K562 (cell line): ENCODE measurements around the gene IMMP2L. TPM values are rescaled to one million over a fixed set of nuclear protein-coding genes. Genes with fewer than 3 reads are reported as not detected.

Experiments
- ATAC-seq: fragments of 200-7000 bp; cut with Tn5 transposase; 3 replicates; pipeline ENCODE4 v1.9.1; 2020; ENCODE audit warnings: moderate library complexity
- BruUV-seq: library from RNA; stranded (reverse); fragments of 400-500 nt; replicated peaks from 2 replicates; lab custom pipeline; 2021; lab: Mats Ljungman, UMichigan
- CTCF ChIA-PET: fragments of 300-600 bp; formaldehyde crosslinking; extraction: SDS; loops from one replicate; lab custom pipeline; 2021; ENCODE audit warnings: low intra/inter-chr PET ratio; lab: Yijun Ruan, JAX
- POLR2A ChIA-PET: fragments of 300-600, 350-650 bp; sonication (Branson Sonifier 250); formaldehyde crosslinking; extraction: SDS; loops from one replicate; lab custom pipeline; 2021; ENCODE audit warnings: antibody characterized with exemption, inconsistent platforms; lab: Yijun Ruan, JAX
- DNase-seq, 4 experiments: peaks; one replicate each; pipeline versions ENCODE4 v3.0.0 to v3.0.0-alpha.2; 2011 to 2018; ENCODE audit warnings: low spot score in 3 of 4, mixed read lengths in 3 of 4; ENCODE audit errors: extremely low read depth in 1 of 4
- FAIRE-seq: peaks from 2 replicates; lab custom pipeline; 2011; peaks lifted over from hg19 to GRCh38; lab: Jason Lieb, UNC
- H2AFZ ChIP-seq: 2 replicates; pipeline ENCODE4 v1.6.0; 2011; ENCODE audit warnings: low read depth, low read length, control low read depth, inconsistent platforms
- H3K27ac ChIP-seq: fragments of 200-600 bp; 3 replicates; pipeline ENCODE4 v1.8.0; 2011; ENCODE audit warnings: low read depth, mild to moderate bottlenecking, control low read depth, inconsistent platforms, low read length, moderate library complexity, mixed read lengths; ENCODE audit errors: extremely low read depth
- H3K27me3 ChIP-seq, 2 experiments: fragments of 300-600 bp in 1 of 2; 2 replicates in 1 of 2; 3 replicates in 1 of 2; pipeline versions ENCODE4 v1.6.0 to v1.8.0; 2011; ENCODE audit warnings: inconsistent platforms in 2 of 2, low read length in 2 of 2, mild to moderate bottlenecking in 1 of 2, mixed read lengths in 1 of 2, moderate library complexity in 1 of 2; ENCODE audit not compliant: control insufficient read depth in 2 of 2, insufficient read depth in 2 of 2
- H3K36me3 ChIP-seq: fragments of 300-600 bp; 3 replicates; pipeline ENCODE4 v1.8.0; 2011; ENCODE audit warnings: mild to moderate bottlenecking, low read length, inconsistent platforms; ENCODE audit not compliant: control insufficient read depth, insufficient read depth
- H3K4me1 ChIP-seq, 2 experiments: fragments of 200-600 bp in 1 of 2; replicated peaks in 1 of 2; 2 replicates in 1 of 2; 3 replicates in 1 of 2; pipeline versions ENCODE4 v1.5.1 to v1.8.0; 2011; ENCODE audit warnings: inconsistent platforms in 2 of 2, low read length in 2 of 2, mild to moderate bottlenecking in 1 of 2, mixed read lengths in 1 of 2, moderate library complexity in 1 of 2; ENCODE audit not compliant: control insufficient read depth in 2 of 2, insufficient read depth in 2 of 2
- H3K4me2 ChIP-seq: 2 replicates; pipeline ENCODE4 v1.6.1; 2011; ENCODE audit warnings: low read length, control low read depth, inconsistent platforms, mixed read lengths; ENCODE audit not compliant: insufficient read depth
- H3K4me3 ChIP-seq: fragments of 200-600 bp; sonication (generic), shearing (Covaris generic); 2 replicates; pipeline ENCODE4 v1.5.1; 2016; ENCODE audit warnings: control low read depth, inconsistent platforms
- H3K79me2 ChIP-seq: fragments of 200-600 bp; 3 replicates; pipeline ENCODE4 v1.8.0; 2011; ENCODE audit warnings: low read length, inconsistent platforms; ENCODE audit not compliant: control insufficient read depth, insufficient read depth
- H3K9ac ChIP-seq, 2 experiments: 2 replicates each; pipeline versions ENCODE4 v1.6.0 to v1.6.1; 2011; ENCODE audit warnings: low read depth in 2 of 2, low read length in 2 of 2, control low read depth in 1 of 2, inconsistent platforms in 1 of 2, mild to moderate bottlenecking in 1 of 2, mixed read lengths in 1 of 2; ENCODE audit not compliant: insufficient read depth in 1 of 2
- H3K9me1 ChIP-seq: one replicate; pipeline ENCODE4 v1.6.0; 2011; ENCODE audit warnings: inconsistent platforms, mild to moderate bottlenecking, low read length, moderate library complexity; ENCODE audit not compliant: control insufficient read depth, insufficient read depth
- H3K9me3 ChIP-seq: replicated peaks from 2 replicates; pipeline ENCODE4 v1.5.1; 2011; ENCODE audit warnings: low read depth, low read length, inconsistent platforms; ENCODE audit not compliant: control insufficient read depth, insufficient read depth
- H4K20me1 ChIP-seq: replicated peaks from 2 replicates; pipeline ENCODE4 v1.6.1; 2011; ENCODE audit warnings: low read length, inconsistent platforms, mixed read lengths; ENCODE audit not compliant: control insufficient read depth, insufficient read depth
- CREB3 ChIP-seq: fragments of 450-650 bp; conservative IDR thresholded peaks from 2 replicates; pipeline ENCODE4 v1.6.1; 2016; ENCODE audit warnings: missing genetic modification characterization, low read depth, mild to moderate bottlenecking, missing compliant biosample characterization, moderate library complexity
- ELF1 ChIP-seq: fragments of 200-800 bp; sonication (Bioruptor generic); IDR thresholded peaks from 2 replicates; pipeline ENCODE4 v1.6.1; 2016; ENCODE audit warnings: missing genetic modification characterization, missing compliant biosample characterization
- FOXA3 ChIP-seq, 2 experiments: fragments of 450-650 bp in 1 of 2; sonication (generic) in 1 of 2; formaldehyde crosslinking; IDR thresholded peaks in 1 of 2; conservative IDR thresholded peaks in 1 of 2; 2 replicates each; pipeline versions ENCODE4 v1.4.0 to v1.8.0; 2020 to 2022; ENCODE audit warnings: mild to moderate bottlenecking in 2 of 2, missing genetic modification reagents in 1 of 2
- KAT2B ChIP-seq: IDR thresholded peaks from one replicate; pipeline ENCODE4 v1.6.1; 2012; ENCODE audit warnings: low read depth, mild to moderate bottlenecking, control low read depth, inconsistent platforms, low read length, moderate library complexity
- MCM3 ChIP-seq: fragments of 450-650 bp; IDR thresholded peaks from 2 replicates; pipeline ENCODE4 v1.6.1; 2016
- MEF2D ChIP-seq: conservative IDR thresholded peaks from 2 replicates; pipeline ENCODE4 v1.6.1; 2016; ENCODE audit warnings: low read depth, missing genetic modification characterization, missing compliant biosample characterization
- POLR2AphosphoS5 ChIP-seq: IDR thresholded peaks from 2 replicates; pipeline ENCODE4 v1.6.1; 2011; ENCODE audit warnings: mild to moderate bottlenecking, low read depth, low read length, moderate library complexity; ENCODE audit not compliant: control insufficient read depth, insufficient read depth
- PREB ChIP-seq: sonication (generic); formaldehyde crosslinking; IDR thresholded peaks from 2 replicates; pipeline ENCODE4 v1.8.1; 2023; ENCODE audit warnings: mild to moderate bottlenecking, missing genetic modification reagents
- PYGO2 ChIP-seq: fragments of 450-650 bp; IDR thresholded peaks from 2 replicates; pipeline ENCODE4 v1.6.1; 2016; ENCODE audit warnings: mild to moderate bottlenecking, missing genetic modification characterization, moderate library complexity, missing compliant biosample characterization
- SRSF1 ChIP-seq: fragments of 200-400 bp; formaldehyde crosslinking; IDR thresholded peaks from 2 replicates; pipeline ENCODE4 v1.6.1; 2017; ENCODE audit warnings: mild to moderate bottlenecking, low read depth, low read length, moderate library complexity
- ZKSCAN1 ChIP-seq: fragments of 150-350 bp; IDR thresholded peaks from 2 replicates; pipeline ENCODE4 v1.6.1; 2016; ENCODE audit warnings: low read depth, low read length
- ZNF785 ChIP-seq: fragments of 250-450 bp; sonication (Bioruptor Pico); IDR thresholded peaks from 2 replicates; pipeline ENCODE4 v1.4.0; 2020; ENCODE audit warnings: mild to moderate bottlenecking
- WGBS: fragments of 100-300 bp; shearing (Covaris generic); methylation state at CpG from one replicate; pipeline ENCODE4 v1.1.6; 2016; ENCODE audit warnings: low coverage, mixed read lengths; ENCODE audit not compliant: insufficient coverage; ENCODE audit errors: missing lambda C conversion rate; 5-methylcytosine and 5-hydroxymethylcytosine counted together
- in situ Hi-C: fragments of 300-500 bp; cut with MboI; formaldehyde crosslinking; loops from 4 replicates; pipeline ENCODE4 v1.15.0; 2018; ENCODE audit warnings: inconsistent platforms, mixed read lengths
- intact Hi-C: fragments of 100-400 bp; cut with micrococcal nuclease; formaldehyde crosslinking; loops from 2 replicates; pipeline ENCODE4 v1.14.2; 2022
- polyA plus RNA-seq, 8 experiments: library from polyadenylated mRNA; depleted of rRNA in 4 of 8; stranded (reverse) in 5 of 8; unstranded in 3 of 8; fragments of >200 nt; fragmentation: Nextera tagmentation in 2 of 8; fragmentation: Illumina TruSeq in 1 of 8; extraction: Ambion mirVana in 2 of 8; extraction: Trizol in 1 of 8; gene quantifications; 2 replicates each; pipeline versions ENCODE4 v1.2.1 to v1.2.3, GENCODE V29; 2011 to 2014; ENCODE audit warnings: inconsistent platforms in 1 of 8, missing spikeins in 1 of 8
- total RNA-seq, 7 experiments: library from RNA; depleted of rRNA in 6 of 7; stranded (reverse); fragments of >200 nt in 6 of 7; fragmentation: Illumina TruSeq in 2 of 7; extraction: Trizol in 2 of 7; gene quantifications; 2 replicates each; pipeline versions ENCODE4 v1.2.1 to v1.2.3, GENCODE V29; 2011 to 2021; ENCODE audit warnings: low replicate concordance in 1 of 7

The IMMP2L gene
- total and polyA plus RNA-seq, 9 of the 15 experiments (the other 6 are each of a cell fraction or from before 2014, with no cell fraction given) = 29.7 to 116 (median 53.0) TPM

- BruUV-seq = no TSS peak
- no peak for TF ChIP-seq POLR2AphosphoS5
- no peak for TF ChIP-seq PYGO2
- TF ChIP-seq MEF2D (tag) = no peak
- TF ChIP-seq ZKSCAN1 = no peak
- TF ChIP-seq MCM3 = no peak
- no peak for TF ChIP-seq KAT2B
- no peak for TF ChIP-seq FOXA3 (CRISPR knock-in tag; conservative IDR thresholded peaks at IDR 0.05 in 1 of 2, IDR thresholded peaks at IDR 0.05 in 1 of 2)
- no peak for TF ChIP-seq SRSF1
- TF ChIP-seq ELF1 = no peak
- TF ChIP-seq ZNF785 (CRISPR knock-in tag) = no peak
- TF ChIP-seq CREB3 = no peak
- no peak for TF ChIP-seq PREB (CRISPR knock-in tag)
- CTCF ChIA-PET = no interaction called here
- no peak for DNase-seq
- Histone ChIP-seq H3K27ac (no peak overlapping the region), H3K9me1 (no peaks in the 10 kb centered on the region), H3K9me3 (no peaks in the 10 kb centered on the region), H3K4me2 (no peak overlapping the region), H3K4me3 (no peak overlapping the region), H3K79me2 (0 out of 3 replicates have a peak, but pooled peaks cover 4% of the 10 kb centered on the region), H3K9ac (no peak overlapping the region), H4K20me1 (no peaks in the 10 kb centered on the region), H3K36me3 (no peaks in the 10 kb centered on the region), H2AFZ (no peak overlapping the region), H3K4me1 (no peaks in the 10 kb centered on the region), H3K27me3 (no peaks in the 10 kb centered on the region)
- in situ Hi-C loops = no loop called here
- WGBS = 90% methylated on average over 4 of the region's 4 CpGs
- ATAC-seq = no peak
- FAIRE-seq = no peak
- intact Hi-C loops = no loop called here
- POLR2A ChIA-PET = no interaction called here
Observed at GRCh38 chr7:111240371-111240770, 321.9 kb downstream of the IMMP2L start.
